H9 (cell line): ENCODE data around the gene EBP. TPM values are rescaled to one million over a fixed set of nuclear protein-coding genes. Genes with fewer than 3 reads are reported as not detected.

ENCODE experiments used
- DNase-seq: peaks from one replicate; pipeline ENCODE4 v3.0.0-alpha.2; 2017
- H2AFZ ChIP-seq: one replicate; pipeline ENCODE4 v1.6.1; 2013; ENCODE audit warnings: mild to moderate bottlenecking, low read length, control low read depth, moderate library complexity
- H2AK5ac ChIP-seq: 2 replicates; pipeline ENCODE4 v1.6.1; 2013; ENCODE audit warnings: low read length, control low read depth, mixed read lengths; ENCODE audit not compliant: insufficient read length
- H2BK120ac ChIP-seq: one replicate; pipeline ENCODE4 v1.6.1; 2013; ENCODE audit warnings: low read depth, mild to moderate bottlenecking, low read length, control low read depth, inconsistent platforms; ENCODE audit not compliant: poor library complexity, severe bottlenecking
- H2BK12ac ChIP-seq: 2 replicates; pipeline ENCODE4 v1.6.1; 2013; ENCODE audit warnings: low read length, control low read depth, mixed read lengths, low read depth; ENCODE audit not compliant: insufficient read length
- H2BK15ac ChIP-seq: 2 replicates; pipeline ENCODE4 v1.6.1; 2013; ENCODE audit warnings: low read depth, low read length, control low read depth
- H2BK20ac ChIP-seq: one replicate; pipeline ENCODE4 v1.6.1; 2013; ENCODE audit warnings: low read depth, mild to moderate bottlenecking, low read length, control low read depth, inconsistent platforms; ENCODE audit not compliant: poor library complexity, severe bottlenecking
- H2BK5ac ChIP-seq: 2 replicates; pipeline ENCODE4 v1.6.1; 2013; ENCODE audit warnings: low read length, control low read depth, mixed read lengths; ENCODE audit not compliant: insufficient read length
- H3K14ac ChIP-seq: 2 replicates; pipeline ENCODE4 v1.6.1; 2013; ENCODE audit warnings: low read length, control low read depth; ENCODE audit not compliant: insufficient read depth
- H3K18ac ChIP-seq: 2 replicates; pipeline ENCODE4 v1.6.1; 2013; ENCODE audit warnings: low read depth, mild to moderate bottlenecking, mixed read lengths, low read length, control low read depth; ENCODE audit not compliant: insufficient read length
- H3K23ac ChIP-seq: 2 replicates; pipeline ENCODE4 v1.6.1; 2013; ENCODE audit warnings: low read length, control low read depth, mixed read lengths, low read depth; ENCODE audit not compliant: insufficient read length
- H3K23me2 ChIP-seq: 2 replicates; pipeline ENCODE4 v1.6.1; 2013; ENCODE audit warnings: low read depth, mild to moderate bottlenecking, mixed read lengths, low read length, control low read depth; ENCODE audit not compliant: insufficient read length, poor library complexity, severe bottlenecking
- H3K27ac ChIP-seq: 2 replicates; pipeline ENCODE4 v1.5.1; 2013; ENCODE audit warnings: low read length, control low read depth, mixed read lengths, low read depth; ENCODE audit not compliant: insufficient read length
- H3K27me3 ChIP-seq: 2 replicates; pipeline ENCODE4 v1.6.1; 2013; ENCODE audit warnings: low read length, control low read depth, inconsistent platforms; ENCODE audit not compliant: insufficient read depth
- H3K4ac ChIP-seq: 2 replicates; pipeline ENCODE4 v1.6.1; 2013; ENCODE audit warnings: low read depth, mild to moderate bottlenecking, control low read depth, inconsistent platforms, low read length, moderate library complexity
- H3K4me1 ChIP-seq: 2 replicates; pipeline ENCODE4 v1.6.1; 2013; ENCODE audit warnings: low read length, control low read depth, inconsistent platforms; ENCODE audit not compliant: insufficient read depth
- H3K4me2 ChIP-seq: 2 replicates; pipeline ENCODE4 v1.6.1; 2013; ENCODE audit warnings: low read length, control low read depth, mixed read lengths; ENCODE audit not compliant: insufficient read length, insufficient read depth
- H3K56ac ChIP-seq: 2 replicates; pipeline ENCODE4 v1.6.1; 2013; ENCODE audit warnings: low read depth, mild to moderate bottlenecking, mixed read lengths, low read length, control low read depth; ENCODE audit not compliant: insufficient read length
- H3K79me1 ChIP-seq: 2 replicates; pipeline ENCODE4 v1.6.1; 2013; ENCODE audit warnings: low read depth, mild to moderate bottlenecking, moderate library complexity, low read length, control low read depth, inconsistent platforms; ENCODE audit not compliant: insufficient read depth, poor library complexity, severe bottlenecking
- H3K79me2 ChIP-seq: 2 replicates; pipeline ENCODE4 v1.6.1; 2013; ENCODE audit warnings: low read length, control low read depth, inconsistent platforms; ENCODE audit not compliant: insufficient read depth
- H3K9ac ChIP-seq: 2 replicates; pipeline ENCODE4 v1.6.1; 2013; ENCODE audit warnings: low read length, control low read depth, mixed read lengths; ENCODE audit not compliant: insufficient read length; ENCODE audit errors: extremely low read depth
- H3K9me3 ChIP-seq: one replicate; pipeline ENCODE4 v1.6.1; 2013; ENCODE audit warnings: low read depth, low read length, inconsistent platforms; ENCODE audit not compliant: control insufficient read depth
- H3T11ph ChIP-seq: one replicate; pipeline ENCODE4 v1.6.1; 2013; ENCODE audit warnings: mild to moderate bottlenecking, low read length, control low read depth, inconsistent platforms
- H4K20me1 ChIP-seq: one replicate; pipeline ENCODE4 v1.6.1; 2013; ENCODE audit not compliant: control insufficient read depth, insufficient read length, insufficient read depth
- H4K5ac ChIP-seq: 2 replicates; pipeline ENCODE4 v1.6.1; 2013; ENCODE audit warnings: low read depth, mild to moderate bottlenecking, mixed read lengths, low read length, control low read depth; ENCODE audit not compliant: insufficient read length
- H4K8ac ChIP-seq: replicated peaks from 2 replicates; pipeline ENCODE4 v1.6.1; 2013; ENCODE audit warnings: low read length, control low read depth, mixed read lengths, low read depth; ENCODE audit not compliant: insufficient read length
- H4K91ac ChIP-seq: 2 replicates; pipeline ENCODE4 v1.6.1; 2013; ENCODE audit warnings: low read depth, mild to moderate bottlenecking, moderate library complexity, mixed read lengths, low read length, control low read depth; ENCODE audit not compliant: insufficient read length
- H3K27ac Mint-ChIP-seq, 3 experiments: 2 replicates in 2 of 3; 3 replicates in 1 of 3; pipeline ENCODE4 v1.8.0; 2020 to 2021; ENCODE audit warnings: mixed read lengths in 3 of 3, mild to moderate bottlenecking in 1 of 3, moderate library complexity in 1 of 3
- H3K27me3 Mint-ChIP-seq: 2 replicates; pipeline ENCODE4 v1.8.0; 2021; ENCODE audit warnings: low read depth, mild to moderate bottlenecking, moderate library complexity, mixed read lengths
- H3K36me3 Mint-ChIP-seq, 3 experiments: 2 replicates in 2 of 3; 3 replicates in 1 of 3; pipeline ENCODE4 v1.8.0; 2020 to 2021; ENCODE audit warnings: low read depth in 3 of 3, mixed read lengths in 3 of 3; ENCODE audit not compliant: insufficient read depth in 1 of 3
- H3K4me1 Mint-ChIP-seq, 2 experiments: 2 replicates each; pipeline ENCODE4 v1.8.0; 2020; ENCODE audit warnings: mixed read lengths in 2 of 2
- H3K4me3 Mint-ChIP-seq, 2 experiments: 2 replicates in 1 of 2; 3 replicates in 1 of 2; pipeline ENCODE4 v1.8.0; 2020 to 2021; ENCODE audit warnings: mild to moderate bottlenecking in 2 of 2, mixed read lengths in 2 of 2, moderate library complexity in 1 of 2
- H3K9me3 Mint-ChIP-seq, 2 experiments: 2 replicates in 1 of 2; 3 replicates in 1 of 2; pipeline ENCODE4 v1.8.0; 2020; ENCODE audit warnings: mild to moderate bottlenecking in 2 of 2, mixed read lengths in 2 of 2, moderate library complexity in 1 of 2
- CTCF ChIP-seq: fragments of 200-600 bp; sonication (generic); conservative IDR thresholded peaks from 3 replicates; pipeline ENCODE4 v1.8.0; 2021; ENCODE audit warnings: antibody characterized with exemption, mild to moderate bottlenecking
- whole genome bisulfite sequencing: extraction: QIAGEN DNeasy Blood & Tissue Kit; methylation state at CpG from one replicate; pipeline ENCODE4 v1.1.7; 2013; ENCODE audit warnings: missing lambda C conversion rate, low lambda C conversion rate, mixed read lengths; ENCODE audit not compliant: insufficient read length; ENCODE audit errors: extremely low coverage; 5-methylcytosine and 5-hydroxymethylcytosine counted together
- total RNA-seq: library from RNA; stranded (reverse); gene quantifications from 2 replicates; pipeline ENCODE4 v1.2.1, GENCODE V29; 2021

The EBP gene
- total RNA-seq, 1 experiment from 2014 or later, result 117 TPM

DNA sequence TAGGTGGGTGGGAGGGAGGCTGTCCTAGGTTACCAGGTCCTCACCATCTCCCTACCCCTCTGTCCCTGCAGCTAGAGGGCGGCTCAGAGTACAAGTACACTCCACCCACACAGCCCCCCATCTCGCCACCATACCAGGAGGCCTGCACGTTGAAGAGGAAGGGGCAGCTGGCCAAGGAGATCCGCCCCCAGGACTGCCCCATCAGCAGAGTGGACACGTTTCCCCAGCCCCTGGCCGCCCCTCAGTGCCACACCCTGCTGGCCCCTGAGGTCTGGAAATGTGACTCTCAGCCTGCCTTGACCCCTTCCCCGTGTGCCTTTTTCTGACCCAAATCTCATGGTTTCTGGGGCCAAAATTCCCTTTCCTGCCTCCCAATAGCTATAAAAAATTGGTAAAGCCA, 39.1 kb upstream of the EBP start:
- no peak overlapping the region for H4K8ac ChIP-seq
- WGBS, result no CpG with 5 or more reads among the region's 7 CpGs
- H4K20me1 ChIP-seq, result no peaks in the 10 kb centered on the region
- H2AK5ac ChIP-seq, result no peak overlapping the region
- no peak overlapping the region for H3K56ac ChIP-seq
- no peak overlapping the region for H3K27ac ChIP-seq
- no peak overlapping the region for H4K91ac ChIP-seq
- no peak overlapping the region for H2BK5ac ChIP-seq
- Mint-ChIP-seq H3K4me3 (no peak overlapping the region), H3K27me3 (peaks cover 1% of the 10 kb centered on the region), H3K36me3 (peaks cover 31 to 71% (median 57%) of the 10 kb centered on the region in 3 experiments), H3K27ac (no peak overlapping the region), H3K9me3 (peaks cover 56 to 64% of the 10 kb centered on the region in 2 experiments), H3K4me1 (no peaks in the 10 kb centered on the region)
- H3K14ac ChIP-seq, result no peak overlapping the region
- H3K23me2 ChIP-seq, result no peaks in the 10 kb centered on the region
- H2BK15ac ChIP-seq, result no peak overlapping the region
- H3K23ac ChIP-seq, result no peak overlapping the region
- no peak overlapping the region for H4K5ac ChIP-seq
- H3T11ph ChIP-seq, result no peak overlapping the region
- no peaks in the 10 kb centered on the region for H3K79me1 ChIP-seq
- no peaks in the 10 kb centered on the region for H3K27me3 ChIP-seq
- peaks cover 3% of the 10 kb centered on the region; the same call in 1 of the 2 replicates for H3K79me2 ChIP-seq
- TF ChIP-seq CTCF, result no peak
- H2BK120ac ChIP-seq, result no peak overlapping the region
- no peak overlapping the region for H3K18ac ChIP-seq
- H3K4ac ChIP-seq, result no peak overlapping the region
- no peak overlapping the region for H2BK12ac ChIP-seq
- no peak overlapping the region for H3K4me2 ChIP-seq
- H3K4me1 ChIP-seq, result no peaks in the 10 kb centered on the region
- H3K9me3 ChIP-seq, result peaks cover 32% of the 10 kb centered on the region
- H2AFZ ChIP-seq, result no peak overlapping the region
- H3K9ac ChIP-seq, result no peak overlapping the region
- H2BK20ac ChIP-seq, result no peak overlapping the region
- DNase-seq, result no peak
